ENCODE measurements around the gene NUDT3.

- TF ChIP-seq CTCF (IDR thresholded peaks at IDR 0.05; ENCODE audit: low read depth, low read length) (no peak), EZH2phosphoT487 (IDR thresholded peaks at IDR 0.05; ENCODE audit: low read depth) (no peak)
These were observed 87.0 kb downstream of the NUDT3 start for GRCh38 chr6:34305497-34305896.

Measured in OCI-LY3 (cell line).